ENCODE measurements around the gene TCF4.

The TCF4 gene

DNA sequence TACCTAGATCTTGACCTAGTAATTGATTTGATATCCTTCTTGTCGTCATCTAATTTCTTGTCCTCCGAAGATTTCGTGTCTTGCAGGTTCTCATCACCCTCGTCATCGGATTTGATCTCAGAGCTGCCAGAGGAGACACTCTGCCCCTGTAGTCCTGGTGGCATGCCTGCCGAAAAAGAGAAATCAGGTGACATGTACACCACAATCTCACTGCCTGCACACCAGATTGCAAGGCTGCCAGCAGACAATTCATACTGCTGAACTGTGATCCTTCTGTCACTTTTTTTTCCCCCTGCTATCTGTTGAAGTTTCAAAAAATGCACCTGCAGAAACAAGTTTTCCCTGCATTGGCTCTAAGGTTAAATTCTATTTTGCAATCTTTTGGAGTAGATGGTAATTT lies 355.5 kb downstream of the TCF4 start:
- DNase-seq (ENCODE audit: low spot score): no peak

DNA sequence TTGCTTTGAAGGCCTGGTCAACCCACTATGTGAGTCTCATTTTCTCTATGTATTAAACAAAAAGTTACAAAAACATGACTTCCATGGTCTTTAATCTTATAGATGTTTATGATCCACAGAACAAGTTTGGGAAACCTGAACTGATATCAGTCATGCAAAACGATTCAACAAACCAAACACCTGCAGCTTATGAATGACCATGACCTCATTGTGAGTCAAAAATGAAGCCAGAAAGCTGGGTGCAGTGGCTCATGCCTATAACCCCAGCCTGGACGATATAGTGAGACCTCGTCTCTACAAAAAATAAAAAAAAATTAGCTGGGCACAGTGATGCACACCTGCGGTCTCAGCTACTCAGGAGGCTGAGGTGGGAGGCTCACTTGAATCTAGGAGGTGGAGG lies 358.3 kb downstream of the TCF4 start:
- DNase-seq (ENCODE audit: low spot score): no peak

DNA sequence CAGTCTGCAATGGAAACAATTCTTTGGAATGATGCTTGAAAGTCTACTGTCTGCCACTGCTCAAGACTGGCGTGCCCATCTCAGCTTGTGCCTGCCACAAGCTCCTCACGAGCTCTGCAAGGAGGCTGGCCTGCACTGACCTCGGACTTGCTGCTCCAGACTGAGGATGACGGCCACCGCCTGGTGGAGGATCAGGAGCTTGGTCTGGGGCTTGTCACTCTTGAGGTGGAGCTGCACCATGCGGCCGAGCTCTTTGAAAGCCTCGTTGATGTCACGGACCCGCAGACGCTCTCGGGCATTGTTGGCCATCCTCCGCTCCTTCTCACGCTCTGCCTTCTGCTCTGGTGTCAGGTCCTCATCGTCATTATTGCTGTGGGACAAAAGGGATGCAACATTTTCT lies 359.3 kb downstream of the TCF4 start:
- no peak for DNase-seq (ENCODE audit: low spot score)

DNA sequence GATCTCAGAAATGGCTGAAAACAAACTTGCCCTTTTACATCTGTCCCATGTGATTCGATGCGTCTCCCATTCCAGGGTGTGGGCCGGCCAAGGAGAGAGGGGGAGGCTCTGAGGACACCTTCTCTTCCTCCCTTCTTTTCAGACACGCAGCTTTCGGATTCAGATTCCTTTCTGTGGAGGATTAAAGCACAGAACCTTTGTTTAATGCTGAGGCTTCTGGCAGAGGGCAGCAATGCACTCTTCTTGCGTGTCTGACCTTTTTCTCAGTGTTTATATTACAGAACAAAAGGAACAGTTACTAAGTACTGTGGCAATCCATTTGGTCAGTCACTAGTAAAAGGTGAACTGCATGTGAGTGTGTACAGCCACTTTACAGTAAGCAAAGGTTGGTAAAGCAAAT lies 359.8 kb downstream of the TCF4 start:
- DNase-seq (ENCODE audit: low spot score): no peak

DNA sequence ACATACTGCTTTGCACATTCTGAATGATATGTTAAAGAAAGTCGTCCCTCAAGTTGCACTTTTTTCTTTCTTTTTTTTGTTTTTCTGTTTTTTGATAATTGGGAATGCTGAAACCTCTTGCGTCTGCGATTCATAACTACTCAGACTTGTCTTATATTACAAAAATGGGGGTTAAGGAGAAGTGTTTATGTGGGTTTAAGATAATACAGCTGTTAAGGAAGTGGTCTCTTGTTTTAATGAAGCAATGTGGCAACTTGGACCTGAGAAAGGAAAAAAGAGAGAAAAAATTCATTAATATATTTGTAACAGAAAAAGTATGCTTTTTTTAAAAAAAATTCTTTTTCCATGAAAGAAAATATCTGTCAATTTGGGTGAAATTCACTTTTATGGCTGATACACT lies 360.2 kb downstream of the TCF4 start:
- DNase-seq (ENCODE audit: low spot score): no peak

DNA sequence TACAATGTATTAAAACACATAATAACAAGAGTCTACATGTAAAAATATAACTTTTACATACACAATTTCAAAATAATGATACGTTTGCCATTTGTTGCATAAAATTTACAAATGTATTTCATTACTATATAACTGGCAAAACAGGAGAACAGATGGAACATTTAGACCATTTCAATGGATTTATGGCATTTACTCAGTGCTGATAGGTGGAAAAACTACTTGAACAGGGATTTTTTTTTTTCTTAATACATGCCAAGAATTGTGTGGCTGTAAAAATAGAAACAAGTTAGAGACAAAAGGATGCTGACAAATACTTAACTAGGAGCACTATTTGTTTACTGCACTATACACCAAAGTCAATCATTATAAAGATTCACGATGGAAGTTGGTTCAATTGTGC lies 361.9 kb downstream of the TCF4 start:
- DNase-seq (ENCODE audit: low spot score): no peak

DNA sequence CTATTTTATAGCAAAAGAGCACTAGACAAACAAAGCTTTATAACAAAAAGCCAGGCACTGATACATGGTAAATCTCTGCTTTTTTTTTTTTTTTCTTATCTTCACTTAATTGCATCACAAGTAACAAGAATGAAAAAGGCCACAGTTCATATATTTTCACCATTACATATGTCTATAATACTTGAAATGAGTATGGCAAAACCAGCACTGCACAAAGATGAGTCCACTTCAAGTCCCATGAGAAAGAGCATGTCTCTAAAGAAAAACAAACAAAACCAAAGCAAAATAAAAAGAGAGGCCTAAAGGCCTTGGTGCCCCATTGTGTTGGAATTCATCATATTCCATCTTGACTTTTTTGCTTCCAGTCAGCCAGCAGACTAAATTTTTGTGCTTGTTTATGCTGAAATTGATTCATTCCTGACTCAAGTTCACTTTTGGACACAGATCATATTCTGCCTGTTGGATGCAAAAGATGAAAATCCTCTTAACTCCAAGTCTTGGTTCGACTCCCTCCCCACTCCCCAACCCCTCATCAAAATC lies 363.8 kb downstream of the TCF4 start:
- no peak for DNase-seq (ENCODE audit: low spot score)

DNA sequence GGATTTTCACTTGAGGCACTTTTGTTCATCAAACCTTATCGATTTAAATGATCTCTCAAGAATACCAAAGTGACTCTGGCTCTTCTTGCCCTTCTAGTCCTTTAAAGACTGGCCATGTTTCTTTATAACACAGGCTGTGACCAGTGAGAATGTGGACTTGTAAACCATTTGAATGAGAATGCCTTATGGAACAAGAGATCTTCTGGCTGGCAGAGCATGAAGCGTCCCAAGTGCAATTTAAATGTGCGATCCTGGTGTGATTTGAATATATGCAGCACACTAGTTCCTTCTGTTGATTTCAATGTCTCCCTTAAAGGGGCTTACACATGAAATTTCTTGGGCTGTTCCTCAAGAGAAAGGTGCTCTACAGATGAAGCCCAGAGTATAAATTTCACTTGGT lies 366.4 kb downstream of the TCF4 start:
- DNase-seq (ENCODE audit: low spot score): no peak

DNA sequence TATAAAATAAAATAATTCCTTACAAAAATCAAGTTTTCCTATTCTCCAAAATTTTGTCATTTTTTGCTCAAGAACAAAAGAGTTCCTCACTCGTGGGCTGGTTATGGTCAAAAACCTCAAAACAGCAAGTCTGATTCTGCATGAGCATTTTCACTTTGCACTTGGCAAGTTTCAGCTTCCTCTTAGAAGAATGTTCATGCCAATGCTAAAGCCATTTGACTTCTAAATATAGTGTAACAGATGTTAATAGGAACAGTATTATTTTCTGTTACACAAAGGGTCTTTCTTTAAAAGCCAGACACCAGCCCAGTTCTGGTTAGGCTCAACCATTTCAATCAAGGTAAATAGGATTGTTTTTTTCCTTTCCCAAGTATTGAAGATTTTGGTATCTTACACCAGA lies 367.5 kb downstream of the TCF4 start:
- no peak for DNase-seq (ENCODE audit: low spot score)

DNA sequence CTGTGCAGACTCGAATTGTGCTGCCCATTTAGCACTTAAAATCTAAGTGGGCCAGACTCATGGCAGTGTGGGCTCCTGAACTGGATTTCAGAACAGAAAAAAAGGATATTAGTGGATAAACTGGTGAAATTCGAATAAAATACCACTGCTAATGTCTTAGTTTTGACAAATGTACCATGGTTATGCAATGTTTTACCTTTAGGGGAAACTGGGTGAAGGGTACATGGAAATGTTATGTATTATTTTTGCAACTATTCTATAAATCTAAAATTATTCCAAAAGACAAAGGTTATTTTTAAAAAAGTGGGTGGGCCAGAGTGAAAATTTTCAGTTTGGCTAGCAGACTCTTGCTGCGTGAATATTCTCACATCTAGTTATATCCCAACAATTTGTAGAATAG lies 368.2 kb downstream of the TCF4 start:
- DNase-seq (ENCODE audit: low spot score): no peak

DNA sequence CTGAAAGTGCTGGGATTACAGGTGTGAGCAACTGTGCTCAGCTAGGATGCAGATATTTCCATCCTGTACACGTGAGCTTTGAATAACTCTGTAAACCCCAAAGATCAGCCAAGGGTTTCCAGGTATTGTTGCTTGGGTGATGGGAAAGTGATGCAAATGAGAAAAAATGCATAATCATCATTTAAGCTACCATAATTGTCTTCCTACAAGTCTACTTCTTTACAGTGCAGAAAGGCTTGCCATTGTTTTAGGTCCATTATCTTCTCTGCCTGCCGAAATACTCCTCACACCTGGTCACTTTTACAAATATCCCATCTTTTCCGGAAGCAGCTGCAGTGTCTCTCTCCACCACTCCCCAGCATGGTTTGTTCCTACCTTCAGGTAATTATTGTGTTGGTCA lies 368.9 kb downstream of the TCF4 start:
- no peak for DNase-seq (ENCODE audit: low spot score)

DNA sequence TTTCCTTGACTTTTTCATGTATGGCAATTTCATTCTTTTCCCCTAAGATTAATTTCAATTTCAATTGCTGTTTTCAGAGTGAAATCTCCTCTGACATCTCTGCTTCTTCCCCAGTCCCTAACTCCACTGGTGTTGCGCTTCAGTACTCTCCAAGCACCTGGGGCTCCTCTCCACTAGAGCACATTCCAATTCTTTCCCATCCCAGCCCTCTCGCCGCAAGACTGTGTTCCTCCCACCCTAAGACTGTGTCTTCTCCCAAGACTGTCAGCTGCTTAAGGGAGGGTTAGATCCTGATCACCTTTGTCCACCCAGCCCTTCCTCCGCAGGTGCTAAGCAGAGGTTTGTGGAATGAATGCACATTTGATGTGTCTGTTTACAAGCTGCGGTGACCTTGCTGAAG lies 373.0 kb downstream of the TCF4 start:
- DNase-seq (ENCODE audit: low spot score): no peak

DNA sequence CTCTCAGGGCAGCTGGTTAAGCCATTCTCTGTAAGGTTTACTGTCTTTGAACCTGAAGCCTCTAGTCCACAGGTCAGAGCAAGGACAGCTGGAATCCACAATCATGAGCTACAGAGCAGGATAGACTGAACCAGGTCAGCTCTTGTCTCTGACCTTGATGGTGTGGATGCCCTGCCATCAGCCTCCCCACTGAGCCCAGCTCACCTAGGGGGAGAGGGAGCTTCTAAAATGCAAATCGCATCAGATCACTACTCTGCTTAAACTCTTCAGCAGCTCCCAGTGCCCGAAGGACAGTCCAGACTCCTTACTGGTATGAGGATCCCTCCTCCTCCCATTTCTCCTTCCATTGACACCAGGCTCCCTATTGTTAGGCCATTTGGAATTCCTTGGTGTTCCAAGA lies 373.5 kb downstream of the TCF4 start:
- DNase-seq (ENCODE audit: low spot score): no peak

DNA sequence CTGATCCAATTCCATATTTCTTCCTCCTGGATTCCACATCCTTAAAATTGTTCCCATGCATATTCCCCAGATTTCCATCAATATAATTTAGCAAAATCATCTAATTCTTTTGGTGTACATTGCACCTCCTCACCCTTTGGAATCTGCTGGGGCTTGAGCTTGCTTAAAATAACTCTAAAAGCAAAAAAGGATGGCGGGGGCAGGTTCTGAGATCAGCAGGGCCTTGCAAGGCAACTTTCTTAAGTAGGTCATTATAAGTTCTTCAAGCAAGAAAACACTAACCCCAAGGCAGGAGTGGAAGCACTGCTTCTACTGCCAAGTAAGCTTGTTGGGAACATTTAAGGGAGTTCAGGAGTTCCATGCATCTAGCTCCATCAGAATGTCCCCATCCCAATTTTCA lies 374.4 kb downstream of the TCF4 start:
- no peak for DNase-seq (ENCODE audit: low spot score)

DNA sequence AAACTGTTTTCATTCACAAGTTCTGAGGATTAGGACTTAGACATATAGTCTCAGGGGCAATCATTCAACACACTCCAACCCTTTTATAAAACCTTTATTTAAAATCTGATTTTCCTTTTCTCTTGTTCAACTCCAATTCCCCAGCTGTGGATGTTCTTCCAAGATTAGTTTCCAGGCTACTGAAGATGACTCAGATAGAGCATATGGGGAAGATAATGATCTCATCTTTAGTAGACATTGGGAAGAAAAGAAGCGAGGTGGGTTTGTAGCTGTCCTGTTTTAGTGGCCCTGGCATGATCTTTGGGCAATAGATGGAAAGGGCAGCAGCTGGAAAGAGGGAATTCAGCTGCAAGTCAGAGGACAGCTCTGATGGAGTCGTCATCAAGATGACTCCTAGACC lies 381.1 kb downstream of the TCF4 start:
- DNase-seq (ENCODE audit: low spot score): no peak

DNA sequence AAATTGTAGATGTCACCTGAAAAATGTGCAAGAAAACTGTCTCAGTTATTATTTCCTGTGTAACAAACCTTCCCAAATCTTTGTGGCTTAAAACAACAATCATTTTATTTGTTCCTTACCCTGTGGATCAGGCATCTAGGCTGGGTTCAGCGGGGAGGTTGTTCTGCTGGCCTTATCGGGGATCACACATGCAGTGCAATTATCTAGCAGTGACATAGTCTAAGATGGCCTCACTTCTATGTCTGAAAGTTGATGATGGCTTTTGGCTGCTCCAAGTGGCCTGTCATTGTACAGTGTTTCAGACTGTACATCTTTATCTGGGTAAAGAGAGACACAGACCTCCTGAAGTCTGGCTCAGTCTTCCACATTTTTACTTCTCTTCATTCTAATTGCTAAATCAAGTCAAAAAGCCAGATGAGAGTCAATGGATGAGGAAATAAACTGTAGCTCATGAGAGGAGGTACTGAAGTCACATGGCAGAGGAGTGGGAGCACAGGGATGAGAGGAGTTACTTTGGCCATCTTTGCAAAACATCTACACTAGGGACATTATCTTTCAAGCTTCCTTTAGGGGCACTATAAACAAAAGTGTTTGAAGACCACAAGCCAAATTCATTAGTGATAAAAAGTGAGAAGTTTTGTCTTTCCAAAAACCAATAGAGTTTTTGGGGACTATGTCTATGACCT lies 385.6 kb downstream of the TCF4 start:
- DNase-seq (ENCODE audit: low spot score): no peak

DNA sequence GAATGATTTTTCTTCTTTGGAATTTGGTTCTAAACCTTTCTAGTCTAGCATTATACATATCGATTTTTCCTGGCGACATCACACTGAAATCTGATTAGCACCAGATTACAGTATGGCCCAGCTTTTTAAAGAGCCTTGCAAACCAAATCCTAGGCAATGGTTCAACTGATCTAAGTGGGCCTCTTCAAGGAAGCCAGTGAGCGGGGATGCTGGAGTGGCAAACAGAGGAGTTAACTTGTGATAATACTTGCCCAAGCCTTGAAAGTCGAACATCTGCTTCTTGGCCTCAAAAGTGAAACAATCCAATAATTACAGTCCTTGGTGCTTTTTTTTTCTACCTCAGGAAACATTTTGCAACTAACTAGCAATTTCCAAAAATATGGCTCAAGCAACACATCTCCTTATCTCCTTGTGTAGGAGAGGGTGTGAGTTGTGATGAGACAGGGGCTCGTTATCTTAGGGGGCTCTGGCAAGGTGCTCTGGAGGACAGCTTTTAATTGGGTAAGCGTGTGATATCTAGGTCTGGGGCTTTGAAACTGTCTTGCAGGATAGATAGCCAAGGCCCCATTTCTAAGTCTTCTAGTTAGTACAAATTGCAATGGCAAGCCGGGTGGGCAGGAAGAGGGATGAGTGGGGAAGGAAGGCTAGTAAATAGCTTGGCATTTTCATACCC lies 388.6 kb downstream of the TCF4 start:
- no peak for DNase-seq (ENCODE audit: low spot score)

DNA sequence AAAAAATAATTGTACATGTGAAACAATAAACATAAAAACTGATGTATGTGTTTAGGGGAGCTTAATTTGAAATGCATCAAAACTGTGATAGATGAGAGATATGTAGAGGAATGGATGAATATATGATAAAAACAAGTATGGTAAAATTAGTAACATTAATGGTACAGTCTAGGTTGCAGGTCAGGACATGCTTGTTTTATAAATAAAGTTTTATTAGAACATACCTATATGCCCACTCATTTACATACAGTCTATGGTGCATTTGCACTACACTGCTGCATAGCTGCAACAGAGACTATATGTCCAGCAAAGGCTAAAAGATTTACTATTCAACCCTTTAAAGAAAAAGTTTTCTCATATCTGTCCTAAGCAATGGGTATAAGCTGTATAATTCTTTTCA lies 392.1 kb downstream of the TCF4 start:
- DNase-seq (ENCODE audit: low spot score): no peak

DNA sequence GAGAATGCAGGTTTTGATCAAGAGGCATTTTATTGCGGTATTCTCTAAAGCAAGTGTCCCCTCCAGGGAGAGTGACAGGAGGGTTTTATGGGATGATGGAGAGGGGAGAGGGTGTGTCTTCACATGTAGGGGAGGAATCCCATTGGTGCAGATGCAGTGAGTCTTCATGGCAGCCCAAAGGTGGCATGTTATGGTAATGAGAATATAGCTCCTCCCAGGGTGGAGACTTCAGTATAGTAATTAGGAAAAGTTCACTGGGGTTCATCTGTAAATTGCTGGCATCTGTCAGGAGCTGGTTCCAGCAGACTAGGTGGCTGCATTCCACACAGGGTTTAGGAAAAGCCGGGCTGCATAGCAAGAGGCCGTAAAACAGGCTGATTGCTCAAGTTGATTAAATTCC lies 398.0 kb downstream of the TCF4 start:
- no peak for DNase-seq (ENCODE audit: low spot score)

DNA sequence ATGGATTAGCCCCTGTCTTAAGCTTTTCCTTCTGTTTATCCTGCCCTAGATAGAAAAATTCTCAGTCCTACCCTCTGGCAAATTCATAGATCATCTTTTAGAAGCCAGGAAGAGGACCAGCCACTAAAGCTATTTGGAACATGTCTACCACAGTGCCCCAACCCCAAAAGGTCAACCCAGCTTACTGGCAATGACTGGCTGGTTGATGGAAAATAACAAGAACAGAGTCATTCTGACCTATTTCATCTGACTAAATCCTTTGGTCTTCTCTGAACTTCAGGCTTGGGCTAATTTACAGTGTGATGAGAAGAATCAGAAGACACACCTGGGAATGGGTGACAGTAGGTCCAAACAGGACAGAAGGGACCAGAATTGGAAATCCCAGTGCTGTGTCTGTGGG lies 401.4 kb downstream of the TCF4 start:
- no peak for DNase-seq (ENCODE audit: low spot score)

DNA sequence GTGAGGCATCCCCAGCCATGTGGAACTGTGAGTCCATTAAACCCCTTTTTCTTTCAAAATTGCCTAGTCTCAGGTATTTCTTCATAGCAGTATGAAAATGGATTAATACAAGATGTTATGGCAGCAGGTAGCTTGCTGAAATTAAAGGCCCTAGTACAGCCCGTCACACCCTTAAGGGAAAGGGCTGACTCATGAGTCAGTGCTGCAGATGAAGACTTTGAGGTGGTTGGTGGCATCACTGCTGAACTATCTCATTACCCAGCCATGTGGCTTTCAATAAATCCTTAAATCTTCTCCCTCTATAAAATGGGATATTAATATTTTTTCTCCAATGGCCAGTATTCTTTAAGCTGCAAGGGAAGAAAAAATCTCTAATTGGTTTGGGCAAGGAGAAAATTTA lies 402.6 kb downstream of the TCF4 start:
- no peak for DNase-seq (ENCODE audit: low spot score)

DNA sequence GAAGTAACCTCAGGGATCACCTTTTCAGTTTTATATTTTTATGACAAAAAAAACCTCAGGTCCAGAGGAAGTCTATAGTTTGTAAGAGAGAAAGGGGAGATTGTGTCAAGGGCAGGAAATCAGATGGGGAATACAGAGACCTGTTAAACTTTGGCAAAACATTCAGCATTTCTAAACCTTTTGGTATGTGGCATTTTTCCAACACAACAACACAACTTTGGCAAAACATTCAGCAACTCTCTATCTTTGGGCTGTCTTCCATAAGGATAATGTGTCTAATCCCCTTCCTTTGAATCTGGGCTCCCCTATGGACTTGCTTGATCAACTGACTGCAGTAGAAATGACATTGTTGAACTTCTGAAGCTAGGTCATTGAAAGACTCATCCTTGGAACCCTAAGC lies 408.2 kb downstream of the TCF4 start:
- DNase-seq (ENCODE audit: low spot score): no peak

DNA sequence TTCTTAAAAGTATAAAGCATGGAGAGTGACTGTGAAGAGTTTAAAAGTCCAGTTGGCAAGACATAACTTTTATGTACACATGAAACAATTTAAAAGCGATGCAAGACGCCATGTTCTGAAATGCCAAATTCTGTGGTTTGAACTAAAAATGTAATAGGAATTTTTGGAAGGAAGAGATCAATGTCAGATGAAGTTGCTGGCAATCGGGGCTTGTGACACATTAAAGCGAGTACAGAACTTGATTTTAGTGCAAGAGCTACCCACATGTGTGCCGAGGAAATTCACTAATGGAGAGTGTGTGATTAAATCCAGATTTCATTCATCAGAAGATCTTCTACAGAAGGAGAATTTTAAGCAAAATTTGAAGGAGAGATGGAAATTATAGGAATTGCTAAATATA lies 408.6 kb downstream of the TCF4 start:
- DNase-seq (ENCODE audit: low spot score): no peak

DNA sequence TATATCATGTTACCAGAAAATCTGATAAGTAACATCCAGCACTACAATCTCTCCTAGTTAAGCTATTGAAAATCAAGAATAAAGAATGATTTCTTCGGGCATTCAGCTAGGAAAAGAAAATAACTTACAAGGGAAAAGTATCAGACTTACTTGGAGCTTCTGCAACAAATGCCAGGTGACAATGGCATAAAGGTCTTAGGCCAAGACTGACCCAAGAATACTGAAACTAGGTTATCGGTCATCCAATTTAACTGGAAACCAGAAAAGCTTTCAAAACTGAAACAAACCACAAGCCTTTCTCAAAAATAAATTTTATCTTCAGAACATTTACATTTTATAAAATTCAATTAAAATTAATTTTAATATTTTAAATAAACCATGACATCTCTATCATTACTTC lies 414.7 kb downstream of the TCF4 start:
- DNase-seq (ENCODE audit: low spot score): no peak
